Smooth muscle cell (in vitro differentiated cells): ENCODE measurements around the gene AMN1. TPM values are rescaled to one million over a fixed set of nuclear protein-coding genes. Genes with fewer than 3 reads are reported as not detected.

Experiments used
- DNase-seq: peaks from one replicate; lab custom pipeline; 2025; ENCODE audit not compliant: unreplicated experiment; lab: John Stamatoyannopoulos, UW
- H2AFZ ChIP-seq: fragments of 200-600 bp; sonication (generic); 2 replicates; pipeline ENCODE4 v1.6.0; 2016; ENCODE audit warnings: antibody characterized with exemption, low read depth, mild to moderate bottlenecking
- H3F3A ChIP-seq: fragments of 200-600 bp; sonication (generic); 2 replicates; pipeline ENCODE4 v1.6.0; 2017; ENCODE audit warnings: antibody characterized with exemption, low read depth
- H3K27ac ChIP-seq: fragments of 200-600 bp; sonication (generic); 2 replicates; pipeline ENCODE4 v1.5.1; 2016; ENCODE audit warnings: low read depth, mild to moderate bottlenecking
- H3K27me3 ChIP-seq: fragments of 200-600 bp; sonication (generic); 2 replicates; pipeline ENCODE4 v1.6.1; 2016; ENCODE audit warnings: low read depth, mild to moderate bottlenecking
- H3K36me3 ChIP-seq: fragments of 200-600 bp; sonication (generic); 2 replicates; pipeline ENCODE4 v1.5.1; 2016; ENCODE audit warnings: low read depth
- H3K4me1 ChIP-seq: fragments of 200-600 bp; sonication (generic); 2 replicates; pipeline ENCODE4 v1.5.1; 2016; ENCODE audit warnings: low read depth
- H3K4me2 ChIP-seq: fragments of 200-600 bp; sonication (generic); 2 replicates; pipeline ENCODE4 v1.6.0; 2016; ENCODE audit warnings: mild to moderate bottlenecking
- H3K4me3 ChIP-seq: fragments of 200-600 bp; sonication (generic); 2 replicates; pipeline ENCODE4 v1.5.1; 2016; ENCODE audit warnings: mild to moderate bottlenecking
- H3K79me2 ChIP-seq: fragments of 200-600 bp; sonication (generic); 2 replicates; pipeline ENCODE4 v1.6.0; 2016; ENCODE audit warnings: low read depth, mild to moderate bottlenecking
- H3K9ac ChIP-seq: fragments of 200-600 bp; sonication (generic); 2 replicates; pipeline ENCODE4 v1.6.0; 2016; ENCODE audit warnings: low read depth
- H3K9me3 ChIP-seq: fragments of 200-600 bp; sonication (generic); replicated peaks from 2 replicates; pipeline ENCODE4 v1.5.1; 2016; ENCODE audit warnings: low read depth
- H4K20me1 ChIP-seq: fragments of 200-600 bp; sonication (generic); 2 replicates; pipeline ENCODE4 v1.6.0; 2016; ENCODE audit warnings: low read depth
- WGBS: methylation state at CpG from one replicate; pipeline ENCODE4 v1.1.7; 2016; ENCODE audit warnings: low lambda C conversion rate; 5-methylcytosine and 5-hydroxymethylcytosine counted together
- polyA plus RNA-seq: library from polyadenylated mRNA; unstranded; fragments of >200 nt; fragmentation: Nextera tagmentation; extraction: Ambion mirVana; gene quantifications from 2 replicates; pipeline ENCODE4 v1.2.1, GENCODE V29; 2016
- total RNA-seq: library from RNA; depleted of rRNA; stranded (reverse); fragments of >200 nt; gene quantifications from 2 replicates; pipeline ENCODE4 v1.2.3, GENCODE V29; 2014
- TF ChIP-seq, protein P1 (sequence below): fragments of 200-600 bp; sonication (generic); IDR thresholded peaks from 2 replicates; pipeline ENCODE4 v1.5.1; 2017; ENCODE audit warnings: borderline replicate concordance, mild to moderate bottlenecking, antibody characterized with exemption; ENCODE audit not compliant: insufficient read depth, poor library complexity, severe bottlenecking

The AMN1 gene
- total and polyA plus RNA-seq, 2 experiments from 2014 or later: 7.3 to 12.0 TPM

DNA sequence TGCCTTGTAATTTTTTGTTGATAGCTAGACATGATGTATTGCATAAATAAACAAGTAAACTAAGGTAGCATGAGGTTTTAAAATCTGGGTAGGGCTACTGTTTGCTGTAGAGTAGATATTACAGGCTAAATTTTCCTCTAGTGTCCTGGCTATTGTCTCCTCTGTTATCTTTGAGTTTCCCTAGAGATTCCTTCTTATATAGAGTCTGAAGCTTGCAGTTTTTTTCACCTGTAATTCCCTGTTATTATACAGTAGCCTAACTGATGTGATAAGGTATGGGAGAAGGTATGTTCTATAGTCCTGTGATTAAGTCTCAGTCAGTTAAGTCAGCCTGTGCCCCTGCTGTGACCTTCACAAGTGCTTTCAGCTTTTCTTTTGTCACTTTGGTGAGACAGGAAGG, 59.8 kb downstream of the AMN1 start:
- Histone ChIP-seq H3K4me3 (no peak overlapping the region), H3F3A (no peaks in the 10 kb centered on the region), H3K4me2 (no peak overlapping the region), H3K36me3 (peaks cover 4% of the 10 kb centered on the region), H3K27me3 (no peaks in the 10 kb centered on the region), H2AFZ (no peak overlapping the region), H3K9ac (no peak overlapping the region), H4K20me1 (no peaks in the 10 kb centered on the region), H3K4me1 (no peaks in the 10 kb centered on the region), H3K27ac (no peak overlapping the region), H3K79me2 (no peaks in the 10 kb centered on the region), H3K9me3 (peaks cover 9% of the 10 kb centered on the region)
- no peak for DNase-seq
- TF ChIP-seq, protein P1, sequence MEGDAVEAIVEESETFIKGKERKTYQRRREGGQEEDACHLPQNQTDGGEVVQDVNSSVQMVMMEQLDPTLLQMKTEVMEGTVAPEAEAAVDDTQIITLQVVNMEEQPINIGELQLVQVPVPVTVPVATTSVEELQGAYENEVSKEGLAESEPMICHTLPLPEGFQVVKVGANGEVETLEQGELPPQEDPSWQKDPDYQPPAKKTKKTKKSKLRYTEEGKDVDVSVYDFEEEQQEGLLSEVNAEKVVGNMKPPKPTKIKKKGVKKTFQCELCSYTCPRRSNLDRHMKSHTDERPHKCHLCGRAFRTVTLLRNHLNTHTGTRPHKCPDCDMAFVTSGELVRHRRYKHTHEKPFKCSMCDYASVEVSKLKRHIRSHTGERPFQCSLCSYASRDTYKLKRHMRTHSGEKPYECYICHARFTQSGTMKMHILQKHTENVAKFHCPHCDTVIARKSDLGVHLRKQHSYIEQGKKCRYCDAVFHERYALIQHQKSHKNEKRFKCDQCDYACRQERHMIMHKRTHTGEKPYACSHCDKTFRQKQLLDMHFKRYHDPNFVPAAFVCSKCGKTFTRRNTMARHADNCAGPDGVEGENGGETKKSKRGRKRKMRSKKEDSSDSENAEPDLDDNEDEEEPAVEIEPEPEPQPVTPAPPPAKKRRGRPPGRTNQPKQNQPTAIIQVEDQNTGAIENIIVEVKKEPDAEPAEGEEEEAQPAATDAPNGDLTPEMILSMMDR: no peak

DNA sequence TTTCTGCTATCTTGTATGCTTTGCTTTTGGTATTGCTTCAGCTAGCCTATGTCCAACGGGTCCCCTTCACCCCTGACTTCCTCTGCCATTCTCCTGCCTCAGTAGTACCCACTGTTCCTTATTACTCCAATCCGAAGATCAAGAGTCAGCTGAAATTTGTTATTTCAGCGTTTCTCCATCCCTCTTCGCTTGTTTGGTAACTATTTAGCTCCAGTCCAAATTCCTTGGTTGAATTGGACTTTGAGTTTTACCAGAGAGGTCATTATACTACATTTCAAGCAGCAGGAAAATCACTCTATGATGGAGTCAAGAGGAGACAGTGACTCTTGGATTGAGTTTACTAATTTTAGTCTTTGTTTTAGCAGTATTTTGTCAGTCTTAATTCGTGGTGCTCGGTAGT, 64.8 kb downstream of the AMN1 start:
- H3K27ac ChIP-seq: no peak overlapping the region
- H2AFZ ChIP-seq: no peak overlapping the region
- H3K9me3 ChIP-seq: peaks cover 6% of the 10 kb centered on the region
- no peaks in the 10 kb centered on the region for H3K79me2 ChIP-seq
- H3K36me3 ChIP-seq: peaks cover 4% of the 10 kb centered on the region
- TF ChIP-seq, protein P1: no peak
- H3K27me3 ChIP-seq: no peaks in the 10 kb centered on the region
- no peak overlapping the region for H3K4me2 ChIP-seq
- no peaks in the 10 kb centered on the region for H3K4me1 ChIP-seq
- no peak overlapping the region for H3K9ac ChIP-seq
- no peak for DNase-seq
- no peaks in the 10 kb centered on the region for H4K20me1 ChIP-seq
- 93% methylated on average over 6 of the region's 6 CpGs for WGBS
- no peak overlapping the region for H3K4me3 ChIP-seq
- no peaks in the 10 kb centered on the region for H3F3A ChIP-seq

DNA sequence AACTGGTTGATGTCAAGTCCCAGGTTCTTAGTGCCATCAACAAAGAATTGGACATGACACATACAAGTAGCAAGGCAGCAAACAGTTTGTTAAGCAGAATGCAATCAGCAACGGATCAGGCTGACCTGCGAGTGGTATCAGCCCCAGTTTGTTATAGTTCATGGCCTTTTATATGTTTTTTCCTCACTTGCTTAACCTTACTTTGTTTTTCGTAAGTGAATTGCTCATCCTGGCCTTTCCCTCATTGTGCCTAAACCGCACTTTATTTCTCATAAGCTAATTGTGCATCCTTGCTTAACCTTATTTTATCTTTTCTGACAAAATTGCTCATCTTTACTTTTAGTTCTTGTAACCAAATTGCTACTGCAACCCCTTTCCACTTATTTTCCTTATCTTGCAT, 65.2 kb downstream of the AMN1 start:
- Histone ChIP-seq H4K20me1 (no peaks in the 10 kb centered on the region), H3K4me3 (no peak overlapping the region), H3K27me3 (no peaks in the 10 kb centered on the region), H3K9ac (no peak overlapping the region), H2AFZ (no peak overlapping the region), H3K36me3 (no peaks in the 10 kb centered on the region), H3K4me1 (peaks cover 3% of the 10 kb centered on the region), H3K79me2 (no peaks in the 10 kb centered on the region), H3K9me3 (peaks cover under 1% of the 10 kb centered on the region), H3K27ac (no peak overlapping the region), H3F3A (no peaks in the 10 kb centered on the region), H3K4me2 (no peak overlapping the region)
- no peak for DNase-seq
- WGBS: 81% methylated on average over 4 of the region's 4 CpGs
- TF ChIP-seq, protein P1: no peak

DNA sequence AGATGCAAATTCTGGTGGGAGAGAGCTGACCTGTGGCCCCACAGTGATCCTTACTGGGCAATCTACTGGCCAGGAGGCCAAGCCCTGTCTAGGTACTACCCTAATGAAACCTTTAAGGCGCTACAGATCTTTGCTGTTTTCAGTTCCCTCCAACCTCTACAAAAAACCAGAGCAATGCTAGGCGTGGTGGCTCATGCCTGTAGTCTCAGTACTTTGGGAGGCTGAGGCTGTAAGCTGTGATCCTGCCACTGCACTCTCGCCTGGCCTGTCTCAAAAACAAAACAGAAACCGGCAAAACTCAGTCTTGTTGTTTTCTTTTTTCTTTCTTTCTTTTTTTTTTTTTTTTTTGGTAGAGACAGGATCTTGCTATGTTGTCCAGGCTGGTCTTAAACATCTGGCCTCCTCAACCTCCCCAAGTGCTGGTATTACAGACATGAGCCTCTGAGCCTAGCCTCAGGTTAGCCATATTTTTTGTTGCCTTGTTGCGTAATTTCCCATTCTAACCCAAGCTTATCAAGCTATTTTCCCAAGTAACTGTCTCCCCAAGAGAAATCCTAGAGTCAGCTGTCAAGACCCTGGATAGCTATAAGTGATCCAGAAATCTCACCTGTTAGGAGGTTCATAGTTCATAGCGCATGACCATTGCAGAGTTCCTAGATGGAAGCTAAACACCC, 66.5 kb downstream of the AMN1 start:
- Histone ChIP-seq H3K9ac (no peak overlapping the region), H2AFZ (no peak overlapping the region), H3K27me3 (no peaks in the 10 kb centered on the region), H3F3A (no peaks in the 10 kb centered on the region), H3K4me1 (peaks cover 6% of the 10 kb centered on the region), H3K27ac (no peak overlapping the region), H3K79me2 (no peaks in the 10 kb centered on the region), H3K4me2 (no peak overlapping the region), H3K36me3 (no peaks in the 10 kb centered on the region), H3K9me3 (no peaks in the 10 kb centered on the region), H4K20me1 (no peaks in the 10 kb centered on the region), H3K4me3 (no peak overlapping the region)
- no peak for DNase-seq
- TF ChIP-seq, protein P1: no peak
- 95% methylated on average over 6 of the region's 6 CpGs for WGBS
